NOMO-1 treated with dmso at 0.1 percent for 144 hours (cell line): ENCODE measurements around the gene TNS2.
"Not testable (repeated sequence)": the region's sequence is repeated elsewhere in the genome, so short reads cannot be mapped to it uniquely, and the experiment has no call there.

ENCODE experiments used
- DNase-seq: peaks from one replicate; lab custom pipeline; 2025; ENCODE audit not compliant: unreplicated experiment; lab: John Stamatoyannopoulos, UW

TNS2 gene

DNA sequence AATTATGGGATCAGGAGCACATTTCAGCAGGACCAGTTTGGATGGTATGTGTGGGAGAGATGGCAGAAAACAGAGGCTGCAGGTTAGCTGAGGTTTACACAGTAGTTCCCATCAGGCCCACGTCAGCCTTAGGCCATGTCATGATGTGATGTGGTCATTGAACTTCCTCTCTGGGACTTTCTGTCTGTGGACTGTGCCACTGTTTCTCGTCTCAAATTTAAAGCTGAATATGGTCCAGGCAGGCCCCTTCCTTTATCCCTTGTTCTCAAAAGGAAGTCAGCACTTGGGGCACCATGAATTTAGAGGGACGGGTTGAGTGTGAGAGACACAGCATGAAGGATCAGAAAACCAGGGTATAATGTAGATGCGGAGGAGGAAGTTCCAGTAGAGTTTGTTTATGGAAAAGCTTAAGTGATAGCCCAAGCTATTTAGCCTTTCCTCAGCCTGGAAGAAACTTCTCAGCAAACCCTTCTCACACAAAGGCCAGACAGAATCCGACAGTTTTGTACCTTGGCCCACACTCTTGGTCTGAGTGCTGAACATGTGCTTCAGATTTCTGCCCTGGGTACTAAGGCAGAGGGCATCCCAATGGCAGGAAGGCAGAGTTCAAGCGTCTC is 44.0 kb downstream of the TNS2 start:
- no peak for DNase-seq

DNA sequence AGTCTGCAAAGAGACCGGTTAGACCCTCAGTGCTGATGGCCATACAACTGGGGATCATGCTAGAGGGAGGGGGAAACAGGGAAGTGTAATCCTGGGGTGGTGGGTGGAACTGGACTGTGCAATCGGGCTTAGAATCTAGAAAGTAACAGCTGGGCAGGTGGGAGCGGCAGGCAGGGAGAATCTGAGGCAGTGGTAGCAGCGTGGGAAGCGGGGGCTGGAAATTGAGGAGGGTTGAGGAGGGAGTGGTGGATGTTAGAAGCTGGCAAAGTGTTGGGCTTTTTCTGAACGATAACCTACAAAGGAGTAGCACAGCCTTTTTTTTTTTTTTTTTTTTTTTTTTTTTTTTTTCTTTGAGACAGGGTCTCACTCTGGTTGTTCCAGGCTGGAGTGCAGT is 44.5 kb downstream of the TNS2 start:
- no peak for DNase-seq

DNA sequence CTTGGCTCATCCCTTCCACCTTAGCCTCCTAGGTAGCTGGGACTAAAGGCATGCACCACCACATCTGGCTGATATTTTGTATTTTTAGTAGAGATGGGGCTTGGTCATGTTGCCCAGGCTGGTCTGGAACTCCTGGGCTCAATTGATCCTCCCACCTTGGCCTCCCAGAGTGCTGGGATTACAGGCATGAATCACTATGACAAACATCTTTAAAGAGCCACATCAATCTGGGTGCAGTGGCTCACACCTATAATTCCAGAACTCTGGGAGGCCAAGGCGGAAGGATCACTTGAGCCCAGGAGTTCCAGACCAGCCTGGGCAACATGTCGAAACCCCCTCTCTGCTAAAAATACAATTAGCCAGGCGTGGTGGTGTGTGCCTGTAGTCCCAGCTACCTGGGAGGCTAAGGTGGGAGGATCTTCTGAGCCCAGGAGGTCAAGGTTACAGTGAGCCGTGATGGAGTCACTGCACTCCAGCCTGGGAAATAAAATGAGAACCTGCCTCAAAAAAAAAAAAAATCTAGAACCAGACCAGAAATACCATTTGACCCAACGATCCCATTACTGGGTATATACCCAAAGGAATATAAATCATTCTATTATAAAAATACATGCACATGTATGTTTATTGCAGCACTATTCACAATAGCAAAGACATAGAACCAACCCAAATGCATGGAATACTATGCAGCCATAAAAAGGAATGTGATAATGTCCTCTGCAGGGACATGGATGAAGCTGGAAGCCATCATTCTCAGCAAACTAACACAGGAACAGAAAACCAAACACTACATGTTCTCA is 45.1 kb downstream of the TNS2 start:
- not testable (repeated sequence) for DNase-seq

DNA sequence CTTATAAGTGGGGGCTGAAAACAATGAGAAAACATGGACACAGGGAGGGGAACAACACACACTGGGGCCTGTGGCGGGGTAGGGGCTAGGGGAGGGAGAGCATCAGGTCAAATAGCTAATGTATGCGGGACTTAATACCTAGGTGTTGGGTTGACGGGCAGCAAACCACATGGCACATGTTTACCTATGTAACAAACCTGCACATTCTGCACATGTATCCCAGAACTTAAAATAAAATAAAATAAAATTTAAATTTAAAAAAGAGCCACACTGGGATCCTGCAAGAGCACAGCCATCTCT is 45.7 kb downstream of the TNS2 start:
- DNase-seq = not testable (repeated sequence)

DNA sequence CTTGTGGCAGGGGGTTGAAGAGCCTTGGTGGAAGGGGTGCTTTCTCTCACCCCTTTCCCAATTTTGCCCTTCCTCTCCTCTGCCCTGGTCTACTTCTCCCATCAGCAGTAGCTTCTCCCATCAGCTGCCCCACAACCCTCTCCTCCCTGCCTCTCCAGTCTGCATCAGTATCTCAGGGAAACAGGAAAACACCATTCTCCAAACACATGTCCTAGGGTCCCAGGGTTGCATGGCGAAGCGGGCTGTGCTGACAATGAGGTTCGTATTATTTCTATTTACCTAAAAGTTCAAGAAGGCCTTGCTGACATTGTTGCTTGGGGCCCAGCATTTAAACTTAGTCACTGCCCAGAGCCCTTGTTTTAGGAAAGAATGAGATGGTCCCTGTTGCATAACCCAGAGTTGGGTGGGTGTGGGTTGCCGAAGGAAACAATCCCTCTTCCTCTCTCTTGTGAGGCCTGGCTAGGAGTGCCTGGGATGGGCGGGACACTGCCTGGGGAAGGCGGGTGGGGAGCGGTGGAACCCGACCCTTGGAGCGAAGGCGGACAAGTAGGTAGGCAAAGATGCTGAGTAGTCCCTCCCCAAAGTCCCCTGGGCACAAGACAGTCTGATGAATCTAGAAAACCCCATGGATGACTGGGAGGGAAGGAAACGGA is 46.4 kb downstream of the TNS2 start:
- DNase-seq = no peak

DNA sequence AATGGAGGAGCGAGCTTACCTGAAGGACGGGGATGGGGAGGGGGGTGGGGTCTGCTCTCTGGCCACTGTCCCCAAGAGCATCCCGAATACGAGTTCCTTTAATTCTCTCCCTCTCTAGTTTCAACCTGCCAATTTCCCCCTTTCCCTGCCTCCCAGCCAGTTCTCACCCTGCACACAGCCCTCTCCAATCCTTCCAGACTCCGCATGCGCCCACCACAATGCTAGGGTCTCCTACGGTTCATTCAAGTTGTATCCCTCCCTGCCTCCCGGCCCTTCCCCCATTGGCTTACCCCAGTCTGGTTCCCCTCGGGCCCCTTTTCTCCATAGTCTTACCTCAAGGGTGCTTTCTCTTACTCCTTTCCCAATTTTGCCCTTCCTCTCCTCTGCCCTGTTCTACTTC is 46.9 kb downstream of the TNS2 start:
- no peak for DNase-seq

DNA sequence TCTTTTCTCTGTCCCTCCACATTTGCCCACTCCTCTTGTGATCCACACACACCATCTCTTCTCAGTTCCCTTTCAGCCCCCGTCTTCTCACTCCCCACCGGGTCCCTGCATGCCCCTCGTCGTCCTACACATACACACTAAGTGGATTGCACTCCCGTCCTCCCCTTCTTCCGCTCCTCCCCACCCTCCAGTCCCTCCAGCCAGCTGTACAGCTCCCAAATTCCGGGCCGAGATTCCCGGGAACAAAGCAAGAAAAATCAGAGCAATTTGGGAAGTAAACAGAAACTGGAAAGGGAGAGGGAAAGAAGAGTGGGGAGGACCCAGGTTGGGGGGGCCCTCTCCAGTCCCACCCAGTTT is 47.3 kb downstream of the TNS2 start:
- no peak for DNase-seq

DNA sequence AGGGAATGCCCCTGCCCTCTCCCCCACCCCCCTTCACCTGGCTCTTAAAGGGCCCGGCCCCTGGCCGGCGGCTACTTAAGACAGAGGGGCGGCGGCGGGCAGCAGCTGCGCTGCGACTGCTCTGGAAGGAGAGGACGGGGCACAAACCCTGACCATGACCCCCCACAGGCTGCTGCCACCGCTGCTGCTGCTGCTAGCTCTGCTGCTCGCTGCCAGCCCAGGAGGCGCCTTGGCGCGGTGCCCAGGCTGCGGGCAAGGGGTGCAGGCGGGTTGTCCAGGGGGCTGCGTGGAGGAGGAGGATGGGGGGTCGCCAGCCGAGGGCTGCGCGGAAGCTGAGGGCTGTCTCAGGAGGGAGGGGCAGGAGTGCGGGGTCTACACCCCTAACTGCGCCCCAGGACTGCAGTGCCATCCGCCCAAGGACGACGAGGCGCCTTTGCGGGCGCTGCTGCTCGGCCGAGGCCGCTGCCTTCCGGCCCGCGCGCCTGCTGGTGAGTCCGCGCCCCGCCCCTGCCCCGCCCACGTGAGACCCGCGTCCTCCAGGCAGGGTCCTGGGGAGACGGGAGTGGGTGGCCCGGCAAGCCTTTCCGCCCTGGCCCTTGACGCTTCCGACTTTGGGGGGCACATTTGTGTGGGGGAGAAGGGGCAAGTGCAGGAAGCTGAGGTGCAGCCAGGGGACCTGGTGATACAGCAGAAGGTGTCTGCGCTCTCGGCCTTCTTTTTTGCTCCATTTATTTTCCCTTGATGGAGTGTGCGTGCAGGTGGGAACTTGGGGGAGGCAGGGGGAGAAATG is 47.9 kb downstream of the TNS2 start, which contains the start of gene IGFBP6:
Gene IGFBP6 (plus strand): TSS at position 104 of the 790 bp plus-strand sequence. CDS start 51 bp downstream, at position 155.
- no peak for DNase-seq

DNA sequence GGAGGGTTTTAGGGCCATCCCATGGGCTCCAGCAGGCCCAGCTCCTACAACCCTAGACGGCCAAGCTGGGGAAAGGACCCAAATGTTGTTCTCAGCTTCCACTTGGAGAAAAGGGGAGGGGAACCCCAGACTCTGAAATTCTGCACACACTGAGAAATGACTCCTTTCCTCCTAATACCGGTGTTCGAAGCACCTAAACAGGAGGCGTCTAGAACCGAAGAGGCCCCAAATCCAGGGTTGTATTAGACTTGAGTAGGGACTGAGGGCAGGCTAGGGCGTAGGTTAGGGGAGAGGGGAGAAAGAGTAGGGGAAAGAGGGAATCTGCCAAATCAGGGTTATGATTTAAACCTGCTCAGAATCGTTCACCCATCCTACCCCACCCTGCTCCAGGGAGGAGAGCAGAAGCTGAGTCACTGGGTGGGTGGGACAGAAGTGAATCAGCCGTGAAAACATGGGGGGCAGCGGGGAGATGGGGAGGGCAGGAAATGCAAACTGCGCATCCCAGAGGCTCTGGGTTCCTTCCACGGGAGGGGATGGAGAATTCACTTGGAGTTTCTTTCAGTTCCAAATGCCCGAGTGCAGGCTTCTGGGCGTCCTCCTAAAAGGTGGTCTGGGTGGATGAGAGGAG is 48.6 kb downstream of the TNS2 start:
- DNase-seq = no peak

DNA sequence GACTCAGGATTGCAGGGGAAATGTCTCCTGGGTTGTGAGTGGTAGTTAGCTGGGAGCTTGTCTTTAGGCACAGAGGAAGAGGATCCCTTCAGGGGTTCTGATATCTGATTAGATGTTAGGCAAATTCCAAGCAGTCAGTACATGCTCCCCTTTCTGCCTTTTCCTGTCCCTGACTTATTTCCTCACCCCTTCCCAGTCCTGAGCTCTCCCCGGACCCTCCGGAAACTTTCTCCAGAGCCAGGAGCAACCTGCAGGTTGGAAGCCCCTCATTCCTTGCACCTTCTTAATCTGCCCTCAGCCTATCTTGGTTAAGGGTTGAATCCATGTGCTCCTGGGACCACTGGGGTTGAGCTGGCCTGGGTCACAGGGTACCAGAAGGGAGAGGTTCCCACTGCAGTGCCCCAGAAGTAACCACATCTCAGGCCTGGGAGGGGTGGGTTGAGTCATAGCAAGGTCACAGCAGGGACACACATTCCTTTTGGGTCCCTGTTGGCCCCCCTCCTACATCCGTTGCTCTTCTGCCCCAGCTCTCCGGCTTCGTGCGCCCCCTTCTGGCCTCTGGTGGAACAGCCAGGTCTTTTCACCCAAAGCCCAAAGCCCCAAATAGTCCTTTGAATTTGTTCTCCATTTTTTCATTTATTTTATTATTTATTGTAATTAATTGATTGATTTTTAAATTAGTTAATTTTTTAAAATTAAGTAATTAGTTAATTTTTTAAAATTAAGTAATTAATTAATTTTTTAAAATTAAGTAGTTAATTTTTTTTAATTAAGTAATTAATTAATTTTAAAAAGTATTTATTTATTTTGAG is 49.4 kb downstream of the TNS2 start:
- peak; percentile 71 for DNase-seq

DNA sequence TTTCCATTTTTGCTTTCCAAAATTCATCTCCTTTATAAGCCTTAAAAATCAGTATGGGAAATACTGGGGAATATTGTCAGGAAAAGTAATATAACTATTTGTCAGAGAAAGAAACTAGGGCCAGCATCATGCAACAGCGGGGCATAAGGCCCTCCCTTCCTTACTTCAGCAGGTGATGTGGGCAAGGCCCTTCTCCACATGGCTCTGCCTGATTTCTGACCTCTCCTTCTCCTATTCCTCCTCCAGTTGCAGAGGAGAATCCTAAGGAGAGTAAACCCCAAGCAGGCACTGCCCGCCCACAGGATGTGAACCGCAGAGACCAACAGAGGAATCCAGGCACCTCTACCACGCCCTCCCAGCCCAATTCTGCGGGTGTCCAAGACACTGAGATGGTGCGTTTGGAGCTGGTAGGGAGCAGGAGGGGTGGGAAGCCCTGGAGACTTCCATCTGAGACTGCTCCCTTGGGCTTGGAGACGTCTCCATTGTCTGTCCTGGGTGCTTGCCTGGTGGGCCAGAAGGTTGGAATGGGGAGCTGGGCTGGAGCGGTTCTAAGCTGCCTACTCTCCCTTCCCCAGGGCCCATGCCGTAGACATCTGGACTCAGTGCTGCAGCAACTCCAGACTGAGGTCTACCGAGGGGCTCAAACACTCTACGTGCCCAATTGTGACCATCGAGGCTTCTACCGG is 50.7 kb downstream of the TNS2 start:
- DNase-seq = no peak

DNA sequence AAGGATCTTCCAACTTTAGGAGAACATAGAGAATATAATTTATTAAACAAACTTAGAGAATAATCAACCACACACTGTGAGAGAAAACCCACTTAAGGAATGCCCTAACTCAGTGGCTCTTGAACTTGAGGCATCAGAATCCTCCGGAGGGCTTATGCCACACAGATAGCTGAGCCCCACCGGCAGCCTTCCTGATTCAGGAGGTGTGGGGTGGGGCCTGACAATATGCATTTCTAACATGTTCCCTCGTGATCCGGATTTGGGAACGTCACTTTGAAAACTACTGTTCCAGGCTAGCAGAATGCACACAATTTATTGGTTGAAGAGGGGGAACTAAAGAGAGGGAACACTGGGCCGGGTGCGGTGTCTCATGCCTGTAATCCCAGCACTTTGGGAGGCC is 51.4 kb downstream of the TNS2 start:
- DNase-seq = no peak

DNA sequence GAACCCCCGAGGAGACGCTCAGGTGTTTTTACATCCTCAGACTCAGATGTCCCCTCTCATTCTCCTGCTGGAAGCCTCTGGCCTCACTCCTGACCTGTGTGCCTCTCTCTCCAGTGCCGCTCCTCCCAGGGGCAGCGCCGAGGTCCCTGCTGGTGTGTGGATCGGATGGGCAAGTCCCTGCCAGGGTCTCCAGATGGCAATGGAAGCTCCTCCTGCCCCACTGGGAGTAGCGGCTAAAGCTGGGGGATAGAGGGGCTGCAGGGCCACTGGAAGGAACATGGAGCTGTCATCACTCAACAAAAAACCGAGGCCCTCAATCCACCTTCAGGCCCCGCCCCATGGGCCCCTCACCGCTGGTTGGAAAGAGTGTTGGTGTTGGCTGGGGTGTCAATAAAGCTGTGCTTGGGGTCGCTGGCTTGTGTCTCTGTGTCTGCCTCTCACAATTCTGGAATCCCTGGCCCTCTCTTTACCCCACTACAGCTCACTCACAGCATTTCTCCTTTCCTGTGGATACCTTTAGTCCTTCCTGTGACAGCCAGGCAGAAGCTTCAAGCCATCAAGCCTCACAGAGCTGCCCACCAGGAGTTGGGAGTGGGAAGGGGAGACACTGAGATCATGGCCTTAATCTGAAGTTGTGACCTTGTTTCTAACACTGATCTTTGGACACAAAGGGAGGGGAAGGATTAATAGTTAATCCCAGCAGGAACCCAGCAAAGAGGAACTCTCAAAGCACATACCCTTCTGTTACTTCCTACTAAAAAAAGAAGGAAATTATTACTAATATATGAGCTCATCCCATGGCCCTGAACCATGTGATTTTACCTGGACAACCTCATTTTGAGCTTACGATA is 52.3 kb downstream of the TNS2 start:
- no peak for DNase-seq

DNA sequence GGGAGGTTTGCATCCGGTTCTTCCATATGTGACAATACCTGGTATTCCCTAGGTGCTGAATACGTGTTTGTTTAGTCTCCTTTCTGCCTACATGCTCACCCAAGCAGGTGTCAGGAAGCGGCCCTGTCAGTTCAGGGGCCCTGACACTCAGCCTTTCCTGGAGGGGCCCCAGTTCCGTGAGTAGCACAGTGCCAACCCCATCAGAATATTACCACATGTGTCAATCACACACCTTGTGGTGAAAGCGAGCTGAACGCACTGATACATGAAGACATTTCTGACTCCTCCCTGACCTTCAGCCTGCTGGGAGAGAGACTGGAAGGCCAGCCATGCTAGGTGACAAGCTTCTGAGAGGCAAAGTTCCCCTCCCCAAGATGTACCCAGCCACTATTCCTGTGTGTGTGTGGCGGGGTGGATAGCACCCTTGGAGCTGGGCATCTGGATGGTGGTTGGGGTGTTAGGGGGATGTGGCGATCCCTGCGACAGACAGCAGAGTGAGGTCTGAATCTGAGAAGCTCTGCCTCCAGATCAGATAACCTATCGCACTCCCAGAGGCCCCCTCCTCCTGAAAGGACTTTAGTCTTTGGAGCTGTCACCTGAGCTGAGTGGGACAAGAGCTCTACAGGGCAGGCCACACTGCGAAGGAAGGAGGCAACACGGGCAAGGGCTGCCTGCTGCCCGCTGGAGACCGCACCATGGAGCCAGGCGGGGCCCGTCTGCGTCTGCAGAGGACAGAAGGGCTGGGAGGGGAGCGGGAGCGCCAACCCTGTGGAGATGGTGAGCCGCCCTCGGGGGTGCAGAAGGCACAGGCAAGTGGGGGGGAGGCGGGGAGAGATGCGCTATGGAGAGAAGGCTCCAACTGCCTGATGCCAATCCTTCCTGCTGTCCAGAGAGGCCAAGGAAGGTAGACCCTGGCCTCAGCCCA is 53.3 kb downstream of the TNS2 start, which contains the start of gene SOAT2:
Gene SOAT2 (plus strand): TSS at position 604 of the 925 bp plus-strand sequence. CDS start 92 bp downstream, at position 696.
- no peak for DNase-seq

DNA sequence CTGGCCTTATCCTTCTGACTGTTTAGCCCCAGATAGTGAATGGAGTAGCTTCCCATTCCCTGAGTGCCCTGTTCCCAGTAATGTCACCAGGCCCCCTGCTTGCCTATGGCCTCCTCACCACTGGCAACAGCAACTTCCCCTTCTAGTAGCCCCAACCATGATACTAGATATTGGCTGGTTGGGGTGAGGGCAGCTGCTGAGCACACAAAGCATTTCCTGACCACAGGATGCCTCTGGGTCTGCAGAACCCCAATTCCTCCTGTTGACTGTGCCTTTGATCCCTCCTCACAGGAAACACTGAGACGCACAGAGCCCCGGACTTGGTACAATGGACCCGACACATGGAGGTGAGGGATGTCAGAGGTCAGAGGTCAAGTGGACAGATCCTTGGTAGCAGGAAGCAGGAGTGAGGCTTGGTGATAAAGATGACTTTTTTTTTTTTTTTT is 54.0 kb downstream of the TNS2 start:
- DNase-seq = peak; percentile 54

DNA sequence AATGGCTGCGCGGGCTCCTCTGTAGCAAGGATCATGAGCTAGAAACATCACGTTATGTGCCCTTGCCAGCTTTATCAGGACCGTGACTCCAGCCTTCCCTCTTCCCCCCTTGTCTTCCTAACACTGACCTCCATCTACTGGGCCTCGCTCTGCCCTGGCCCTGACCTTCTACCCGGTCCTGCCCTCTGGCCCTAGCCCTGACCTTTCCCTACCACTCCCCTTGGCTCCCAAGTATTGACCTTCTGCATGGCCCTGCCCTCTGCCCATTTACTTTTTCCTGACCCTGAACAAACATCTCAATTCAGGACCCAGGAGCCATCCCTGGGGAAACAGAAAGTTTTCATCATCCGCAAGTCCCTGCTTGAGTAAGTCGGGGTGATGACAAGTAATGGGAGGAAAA is 55.4 kb downstream of the TNS2 start:
- DNase-seq = no peak

DNA sequence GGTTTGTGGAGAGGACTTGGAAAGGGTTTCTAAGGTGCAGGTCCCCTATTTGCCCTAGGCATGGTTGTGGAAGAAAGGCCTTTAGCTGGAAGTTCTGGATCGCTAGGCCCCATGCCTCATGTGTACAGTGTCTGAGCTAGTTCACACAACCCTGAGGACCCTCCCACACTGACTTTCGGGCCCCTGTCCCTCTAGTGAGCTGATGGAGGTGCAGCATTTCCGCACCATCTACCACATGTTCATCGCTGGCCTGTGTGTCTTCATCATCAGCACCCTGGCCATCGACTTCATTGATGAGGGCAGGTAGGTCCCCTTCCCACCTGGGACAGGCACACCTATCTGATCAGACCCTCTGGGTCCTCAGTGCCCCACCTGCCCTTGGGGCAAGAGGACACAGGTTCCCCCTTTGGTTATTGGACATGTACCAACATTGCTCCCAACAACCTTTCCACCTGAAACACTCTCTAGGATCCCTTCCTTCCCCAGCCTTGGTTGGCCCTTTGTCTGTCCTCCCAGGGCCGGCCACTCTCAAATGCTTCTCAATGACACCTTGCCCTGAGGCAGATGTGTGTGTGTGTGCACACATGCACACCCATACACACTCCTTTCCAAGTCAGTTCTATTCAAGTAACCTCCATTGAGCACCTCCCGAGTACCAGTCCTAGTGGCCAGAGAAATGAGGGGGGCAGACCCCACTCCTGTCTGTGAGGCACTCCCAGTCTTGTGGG is 56.0 kb downstream of the TNS2 start:
- DNase-seq = no peak
